ENCODE results near the gene PSORS1C2.

- TF ChIP-seq, protein P1, sequence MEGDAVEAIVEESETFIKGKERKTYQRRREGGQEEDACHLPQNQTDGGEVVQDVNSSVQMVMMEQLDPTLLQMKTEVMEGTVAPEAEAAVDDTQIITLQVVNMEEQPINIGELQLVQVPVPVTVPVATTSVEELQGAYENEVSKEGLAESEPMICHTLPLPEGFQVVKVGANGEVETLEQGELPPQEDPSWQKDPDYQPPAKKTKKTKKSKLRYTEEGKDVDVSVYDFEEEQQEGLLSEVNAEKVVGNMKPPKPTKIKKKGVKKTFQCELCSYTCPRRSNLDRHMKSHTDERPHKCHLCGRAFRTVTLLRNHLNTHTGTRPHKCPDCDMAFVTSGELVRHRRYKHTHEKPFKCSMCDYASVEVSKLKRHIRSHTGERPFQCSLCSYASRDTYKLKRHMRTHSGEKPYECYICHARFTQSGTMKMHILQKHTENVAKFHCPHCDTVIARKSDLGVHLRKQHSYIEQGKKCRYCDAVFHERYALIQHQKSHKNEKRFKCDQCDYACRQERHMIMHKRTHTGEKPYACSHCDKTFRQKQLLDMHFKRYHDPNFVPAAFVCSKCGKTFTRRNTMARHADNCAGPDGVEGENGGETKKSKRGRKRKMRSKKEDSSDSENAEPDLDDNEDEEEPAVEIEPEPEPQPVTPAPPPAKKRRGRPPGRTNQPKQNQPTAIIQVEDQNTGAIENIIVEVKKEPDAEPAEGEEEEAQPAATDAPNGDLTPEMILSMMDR (IDR thresholded peaks at IDR 0.05; ENCODE audit: low read depth, low read length) = no peak
- TF ChIP-seq EZH2phosphoT487 (IDR thresholded peaks at IDR 0.05; ENCODE audit: low read depth) = no peak
Measured at GRCh38 chr6:31135710-31136109, 3.2 kb downstream of the PSORS1C2 start.
